Measurements from ENCODE around the gene RNF207.

DNA sequence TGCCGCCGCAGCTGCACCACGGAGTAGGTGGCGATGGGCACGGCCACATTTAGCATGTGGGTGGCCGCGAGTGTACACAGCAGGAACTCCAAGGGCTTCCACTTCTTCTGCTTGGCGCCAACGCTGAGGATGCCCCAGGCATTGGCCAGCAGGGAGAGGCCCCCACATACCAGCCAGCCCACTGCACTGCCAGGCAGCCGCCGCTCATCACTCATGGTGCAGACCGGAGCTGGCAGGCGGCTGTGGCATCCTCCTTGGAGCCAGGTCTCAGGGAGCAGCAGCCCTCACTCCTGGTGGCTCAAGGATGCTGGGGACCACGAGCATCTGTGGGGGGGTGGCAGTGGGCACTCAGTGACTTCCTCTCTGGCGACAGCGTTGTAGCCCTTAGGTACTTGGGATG lies 48.8 kb downstream of the RNF207 start:
- TF ChIP-seq, protein P1, sequence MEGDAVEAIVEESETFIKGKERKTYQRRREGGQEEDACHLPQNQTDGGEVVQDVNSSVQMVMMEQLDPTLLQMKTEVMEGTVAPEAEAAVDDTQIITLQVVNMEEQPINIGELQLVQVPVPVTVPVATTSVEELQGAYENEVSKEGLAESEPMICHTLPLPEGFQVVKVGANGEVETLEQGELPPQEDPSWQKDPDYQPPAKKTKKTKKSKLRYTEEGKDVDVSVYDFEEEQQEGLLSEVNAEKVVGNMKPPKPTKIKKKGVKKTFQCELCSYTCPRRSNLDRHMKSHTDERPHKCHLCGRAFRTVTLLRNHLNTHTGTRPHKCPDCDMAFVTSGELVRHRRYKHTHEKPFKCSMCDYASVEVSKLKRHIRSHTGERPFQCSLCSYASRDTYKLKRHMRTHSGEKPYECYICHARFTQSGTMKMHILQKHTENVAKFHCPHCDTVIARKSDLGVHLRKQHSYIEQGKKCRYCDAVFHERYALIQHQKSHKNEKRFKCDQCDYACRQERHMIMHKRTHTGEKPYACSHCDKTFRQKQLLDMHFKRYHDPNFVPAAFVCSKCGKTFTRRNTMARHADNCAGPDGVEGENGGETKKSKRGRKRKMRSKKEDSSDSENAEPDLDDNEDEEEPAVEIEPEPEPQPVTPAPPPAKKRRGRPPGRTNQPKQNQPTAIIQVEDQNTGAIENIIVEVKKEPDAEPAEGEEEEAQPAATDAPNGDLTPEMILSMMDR (IDR thresholded peaks at IDR 0.05; ENCODE audit: low read depth, low read length) = no peak
- TF ChIP-seq EZH2phosphoT487 (IDR thresholded peaks at IDR 0.05; ENCODE audit: low read depth) = no peak

Measured in OCI-LY3 (cell line).